ENCODE measurements around the gene ACVR1.

ACVR1 gene

GRCh38 chr2:157919181-157919580, 43.1 kb upstream of the ACVR1 start:
- TF ChIP-seq, protein P1, sequence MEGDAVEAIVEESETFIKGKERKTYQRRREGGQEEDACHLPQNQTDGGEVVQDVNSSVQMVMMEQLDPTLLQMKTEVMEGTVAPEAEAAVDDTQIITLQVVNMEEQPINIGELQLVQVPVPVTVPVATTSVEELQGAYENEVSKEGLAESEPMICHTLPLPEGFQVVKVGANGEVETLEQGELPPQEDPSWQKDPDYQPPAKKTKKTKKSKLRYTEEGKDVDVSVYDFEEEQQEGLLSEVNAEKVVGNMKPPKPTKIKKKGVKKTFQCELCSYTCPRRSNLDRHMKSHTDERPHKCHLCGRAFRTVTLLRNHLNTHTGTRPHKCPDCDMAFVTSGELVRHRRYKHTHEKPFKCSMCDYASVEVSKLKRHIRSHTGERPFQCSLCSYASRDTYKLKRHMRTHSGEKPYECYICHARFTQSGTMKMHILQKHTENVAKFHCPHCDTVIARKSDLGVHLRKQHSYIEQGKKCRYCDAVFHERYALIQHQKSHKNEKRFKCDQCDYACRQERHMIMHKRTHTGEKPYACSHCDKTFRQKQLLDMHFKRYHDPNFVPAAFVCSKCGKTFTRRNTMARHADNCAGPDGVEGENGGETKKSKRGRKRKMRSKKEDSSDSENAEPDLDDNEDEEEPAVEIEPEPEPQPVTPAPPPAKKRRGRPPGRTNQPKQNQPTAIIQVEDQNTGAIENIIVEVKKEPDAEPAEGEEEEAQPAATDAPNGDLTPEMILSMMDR (IDR thresholded peaks at IDR 0.05; ENCODE audit: extremely low read depth, insufficient read depth, missing control alignments), result no peak
- in situ Hi-C loops (cut with MboI; ENCODE audit: low pct_unique_long_range_greater_than_20kb, low sequenced_read_pairs, unreplicated experiment), result no loop called here
- DNase-seq (ENCODE audit: low spot score), result no peak

DNA sequence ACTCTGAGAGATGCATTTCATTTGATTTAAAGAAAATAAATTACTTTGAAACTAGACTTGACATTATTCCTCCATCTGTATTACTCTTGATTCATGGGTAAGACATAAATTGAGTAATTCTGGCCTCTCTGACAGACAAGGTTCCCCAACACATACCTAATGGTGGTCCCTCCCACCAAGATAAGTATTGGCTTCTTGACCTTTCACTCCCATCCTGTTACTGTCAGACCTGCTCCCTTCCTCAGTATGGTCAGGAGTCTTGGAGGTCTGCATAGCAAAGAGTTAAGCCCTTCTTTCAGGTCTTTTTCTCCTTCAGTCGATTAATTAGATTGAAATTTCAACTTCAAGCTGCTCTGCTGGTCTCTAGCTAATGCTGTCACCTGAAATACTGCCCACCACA, 42.2 kb upstream of the ACVR1 start:
- no peak for DNase-seq (ENCODE audit: low spot score)
- in situ Hi-C loops (cut with MboI; ENCODE audit: low pct_unique_long_range_greater_than_20kb, low sequenced_read_pairs, unreplicated experiment), result no loop called here
- TF ChIP-seq, protein P1 (IDR thresholded peaks at IDR 0.05; ENCODE audit: extremely low read depth, insufficient read depth, missing control alignments), result no peak

DNA sequence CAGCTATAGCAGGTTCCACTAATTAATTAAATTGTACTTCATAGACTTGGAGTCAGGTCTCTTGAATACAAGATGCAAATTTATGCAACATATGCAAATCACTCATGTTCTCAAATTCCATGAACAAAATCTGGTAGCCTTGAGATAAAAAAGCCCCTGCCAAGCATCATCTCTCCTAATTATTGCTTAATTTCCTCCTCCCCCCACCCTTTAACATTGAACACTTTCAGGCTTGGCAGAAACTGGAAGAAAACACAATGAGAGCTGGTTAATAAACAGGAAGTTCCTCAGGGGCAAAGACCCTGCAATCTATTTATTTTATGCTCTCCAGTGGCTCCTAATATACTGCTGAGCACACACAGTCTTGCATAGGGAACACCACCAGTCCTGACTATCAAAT, 35.6 kb upstream of the ACVR1 start:
- in situ Hi-C loops (cut with MboI; ENCODE audit: low pct_unique_long_range_greater_than_20kb, low sequenced_read_pairs, unreplicated experiment), result no loop called here
- TF ChIP-seq, protein P1 (IDR thresholded peaks at IDR 0.05; ENCODE audit: extremely low read depth, insufficient read depth, missing control alignments), result no peak
- DNase-seq (ENCODE audit: low spot score), result no peak

- TF ChIP-seq, protein P1 (IDR thresholded peaks at IDR 0.05; ENCODE audit: extremely low read depth, insufficient read depth, missing control alignments), result no peak
- no peak for DNase-seq (ENCODE audit: low spot score)
- in situ Hi-C loops (cut with MboI; ENCODE audit: low pct_unique_long_range_greater_than_20kb, low sequenced_read_pairs, unreplicated experiment), result no loop called here
Measured at GRCh38 chr2:157911246-157911645, 35.1 kb upstream of the ACVR1 start.

GRCh38 chr2:157905092-157905491, 29.0 kb upstream of the ACVR1 start:
- no peak for DNase-seq (ENCODE audit: low spot score)
- in situ Hi-C loops (cut with MboI; ENCODE audit: low pct_unique_long_range_greater_than_20kb, low sequenced_read_pairs, unreplicated experiment), result no loop called here
- TF ChIP-seq, protein P1 (IDR thresholded peaks at IDR 0.05; ENCODE audit: extremely low read depth, insufficient read depth, missing control alignments), result no peak

DNA sequence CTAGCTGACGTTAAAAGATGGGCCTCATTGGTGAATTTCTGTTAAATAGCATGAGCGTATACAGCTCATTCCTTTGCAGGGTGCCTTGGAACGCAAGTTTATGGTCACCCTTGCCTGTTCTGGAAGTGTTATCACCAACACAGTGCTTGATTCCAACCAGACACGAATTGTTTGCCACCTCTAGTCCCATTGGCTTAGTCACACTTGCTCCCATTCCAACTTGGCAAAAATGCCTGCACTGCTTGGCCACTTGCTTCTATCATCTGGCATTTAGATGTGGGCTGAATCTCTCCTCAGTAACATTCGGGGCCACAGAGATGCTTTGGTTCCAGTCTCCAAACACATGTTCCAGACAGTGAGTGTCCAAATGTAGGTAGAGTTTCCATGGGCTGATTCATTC, 27.5 kb upstream of the ACVR1 start:
- in situ Hi-C loops (cut with MboI; ENCODE audit: low pct_unique_long_range_greater_than_20kb, low sequenced_read_pairs, unreplicated experiment), result no loop called here
- TF ChIP-seq, protein P1 (IDR thresholded peaks at IDR 0.05; ENCODE audit: extremely low read depth, insufficient read depth, missing control alignments), result no peak
- no peak for DNase-seq (ENCODE audit: low spot score)

DNA sequence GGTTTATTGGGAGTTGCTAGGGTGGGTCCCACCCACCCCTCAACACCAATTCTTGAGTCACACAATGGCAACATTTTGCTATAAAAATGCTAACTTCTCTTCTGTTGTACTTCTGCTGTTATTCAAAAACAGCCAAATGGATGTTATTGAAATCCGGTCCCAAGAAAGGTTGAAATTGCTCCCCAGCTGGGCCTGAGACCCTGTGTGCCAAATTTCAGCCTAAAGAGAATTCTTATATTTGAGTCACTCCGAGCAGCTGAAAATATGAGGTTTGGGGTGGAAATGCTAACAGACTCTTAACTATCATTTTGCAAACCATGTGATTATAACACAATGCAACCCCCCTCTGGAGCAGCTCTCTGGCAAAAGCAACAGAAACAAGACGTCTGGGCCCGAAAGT, 27.0 kb upstream of the ACVR1 start:
- no peak for DNase-seq (ENCODE audit: low spot score)
- in situ Hi-C loops (cut with MboI; ENCODE audit: low pct_unique_long_range_greater_than_20kb, low sequenced_read_pairs, unreplicated experiment), result no loop called here
- TF ChIP-seq, protein P1 (IDR thresholded peaks at IDR 0.05; ENCODE audit: extremely low read depth, insufficient read depth, missing control alignments), result no peak

Measured in GM13977 (cell line).